ENCODE measurements around the gene GBGT1.

DNA sequence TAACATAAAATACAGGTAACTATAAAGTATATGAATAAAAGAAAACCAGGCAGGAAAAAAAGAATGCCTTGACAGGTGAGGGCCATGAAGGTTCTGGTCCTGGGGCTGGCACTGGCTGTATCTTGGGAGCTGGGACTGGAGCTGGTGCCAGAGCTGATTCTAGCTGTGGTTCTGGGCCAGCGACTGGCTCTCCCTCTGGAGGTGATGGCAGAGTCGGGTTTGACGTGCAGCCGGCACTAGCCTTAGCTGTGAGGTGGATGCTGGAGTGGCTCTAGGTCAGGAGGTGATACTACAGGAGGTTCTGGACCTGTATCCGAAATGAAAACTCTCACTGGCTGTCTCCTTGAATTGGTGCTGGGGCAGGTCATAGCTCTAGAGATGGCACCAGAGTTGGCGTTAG, 23.0 kb upstream of the GBGT1 start:
- TF ChIP-seq, protein P1, sequence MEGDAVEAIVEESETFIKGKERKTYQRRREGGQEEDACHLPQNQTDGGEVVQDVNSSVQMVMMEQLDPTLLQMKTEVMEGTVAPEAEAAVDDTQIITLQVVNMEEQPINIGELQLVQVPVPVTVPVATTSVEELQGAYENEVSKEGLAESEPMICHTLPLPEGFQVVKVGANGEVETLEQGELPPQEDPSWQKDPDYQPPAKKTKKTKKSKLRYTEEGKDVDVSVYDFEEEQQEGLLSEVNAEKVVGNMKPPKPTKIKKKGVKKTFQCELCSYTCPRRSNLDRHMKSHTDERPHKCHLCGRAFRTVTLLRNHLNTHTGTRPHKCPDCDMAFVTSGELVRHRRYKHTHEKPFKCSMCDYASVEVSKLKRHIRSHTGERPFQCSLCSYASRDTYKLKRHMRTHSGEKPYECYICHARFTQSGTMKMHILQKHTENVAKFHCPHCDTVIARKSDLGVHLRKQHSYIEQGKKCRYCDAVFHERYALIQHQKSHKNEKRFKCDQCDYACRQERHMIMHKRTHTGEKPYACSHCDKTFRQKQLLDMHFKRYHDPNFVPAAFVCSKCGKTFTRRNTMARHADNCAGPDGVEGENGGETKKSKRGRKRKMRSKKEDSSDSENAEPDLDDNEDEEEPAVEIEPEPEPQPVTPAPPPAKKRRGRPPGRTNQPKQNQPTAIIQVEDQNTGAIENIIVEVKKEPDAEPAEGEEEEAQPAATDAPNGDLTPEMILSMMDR (IDR thresholded peaks at IDR 0.05; ENCODE audit: insufficient read depth, low read length, poor library complexity, severe bottlenecking) = no peak
- no peak for TF ChIP-seq EZH2phosphoT487 (conservative IDR thresholded peaks at IDR 0.05; ENCODE audit: low read length)

All from SU-DHL-6 (cell line).